Nephron progenitor cell (in vitro differentiated cells): ENCODE measurements around the gene GJB1.

ENCODE experiments used
- DNase-seq: peaks from one replicate; pipeline ENCODE4 v3.0.0; 2021
- H3K27ac Mint-ChIP-seq: 2 replicates; pipeline ENCODE4 v1.8.0; 2021; ENCODE audit warnings: mild to moderate bottlenecking, moderate library complexity, mixed read lengths
- H3K27me3 Mint-ChIP-seq: 2 replicates; pipeline ENCODE4 v1.8.0; 2021; ENCODE audit warnings: mild to moderate bottlenecking, low read depth, mixed read lengths; ENCODE audit not compliant: poor library complexity
- H3K36me3 Mint-ChIP-seq: 2 replicates; pipeline ENCODE4 v1.8.0; 2021; ENCODE audit warnings: low read depth, mixed read lengths
- H3K4me1 Mint-ChIP-seq: 2 replicates; pipeline ENCODE4 v1.8.0; 2021; ENCODE audit warnings: mixed read lengths
- H3K4me3 Mint-ChIP-seq: 2 replicates; pipeline ENCODE4 v1.8.0; 2021; ENCODE audit warnings: mild to moderate bottlenecking, moderate library complexity, mixed read lengths
- H3K9me3 Mint-ChIP-seq: 2 replicates; pipeline ENCODE4 v1.8.0; 2021; ENCODE audit warnings: mild to moderate bottlenecking, moderate library complexity, mixed read lengths
- TF ChIP-seq, protein P1 (sequence below): fragments of 200-600 bp; sonication (generic); IDR thresholded peaks from 2 replicates; pipeline ENCODE4 v1.5.0; 2021; ENCODE audit warnings: antibody characterized with exemption

GJB1 gene

GRCh38 chrX:71210816-71211215 lies 12.2 kb upstream of the GJB1 start:
- H3K4me3 Mint-ChIP-seq, result no peak overlapping the region
- no peak for DNase-seq
- H3K36me3 Mint-ChIP-seq, result no peaks in the 10 kb centered on the region
- no peak overlapping the region for H3K27ac Mint-ChIP-seq
- peaks cover 54% of the 10 kb centered on the region for H3K9me3 Mint-ChIP-seq
- H3K4me1 Mint-ChIP-seq, result peaks cover 11% of the 10 kb centered on the region
- H3K27me3 Mint-ChIP-seq, result peaks cover 2% of the 10 kb centered on the region
- TF ChIP-seq, protein P1, sequence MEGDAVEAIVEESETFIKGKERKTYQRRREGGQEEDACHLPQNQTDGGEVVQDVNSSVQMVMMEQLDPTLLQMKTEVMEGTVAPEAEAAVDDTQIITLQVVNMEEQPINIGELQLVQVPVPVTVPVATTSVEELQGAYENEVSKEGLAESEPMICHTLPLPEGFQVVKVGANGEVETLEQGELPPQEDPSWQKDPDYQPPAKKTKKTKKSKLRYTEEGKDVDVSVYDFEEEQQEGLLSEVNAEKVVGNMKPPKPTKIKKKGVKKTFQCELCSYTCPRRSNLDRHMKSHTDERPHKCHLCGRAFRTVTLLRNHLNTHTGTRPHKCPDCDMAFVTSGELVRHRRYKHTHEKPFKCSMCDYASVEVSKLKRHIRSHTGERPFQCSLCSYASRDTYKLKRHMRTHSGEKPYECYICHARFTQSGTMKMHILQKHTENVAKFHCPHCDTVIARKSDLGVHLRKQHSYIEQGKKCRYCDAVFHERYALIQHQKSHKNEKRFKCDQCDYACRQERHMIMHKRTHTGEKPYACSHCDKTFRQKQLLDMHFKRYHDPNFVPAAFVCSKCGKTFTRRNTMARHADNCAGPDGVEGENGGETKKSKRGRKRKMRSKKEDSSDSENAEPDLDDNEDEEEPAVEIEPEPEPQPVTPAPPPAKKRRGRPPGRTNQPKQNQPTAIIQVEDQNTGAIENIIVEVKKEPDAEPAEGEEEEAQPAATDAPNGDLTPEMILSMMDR, result no peak

DNA sequence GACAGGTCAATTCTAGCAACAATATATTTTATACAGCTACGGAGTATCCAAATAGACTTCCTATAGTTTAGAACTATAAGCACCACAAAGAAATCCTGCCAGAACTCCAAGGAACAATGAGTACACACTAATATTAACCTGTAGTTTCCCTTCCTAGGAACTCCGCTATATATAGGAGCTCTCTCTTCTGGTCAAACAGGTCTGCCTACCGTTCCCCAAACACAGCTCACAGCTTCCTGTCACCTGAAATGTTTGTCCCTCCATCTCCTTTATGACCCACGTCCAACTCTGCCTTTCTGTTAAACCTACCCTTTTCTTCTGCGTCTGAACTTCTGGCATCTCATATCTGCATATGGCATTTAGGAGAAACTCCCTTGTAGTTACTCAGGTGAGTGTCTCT lies 10.5 kb upstream of the GJB1 start:
- Mint-ChIP-seq H3K4me3 (no peak overlapping the region), H3K27ac (no peak overlapping the region), H3K9me3 (peaks cover 61% of the 10 kb centered on the region), H3K27me3 (peaks cover 2% of the 10 kb centered on the region), H3K4me1 (peaks cover 28% of the 10 kb centered on the region), H3K36me3 (no peaks in the 10 kb centered on the region)
- DNase-seq, result no peak
- TF ChIP-seq, protein P1, result no peak

DNA sequence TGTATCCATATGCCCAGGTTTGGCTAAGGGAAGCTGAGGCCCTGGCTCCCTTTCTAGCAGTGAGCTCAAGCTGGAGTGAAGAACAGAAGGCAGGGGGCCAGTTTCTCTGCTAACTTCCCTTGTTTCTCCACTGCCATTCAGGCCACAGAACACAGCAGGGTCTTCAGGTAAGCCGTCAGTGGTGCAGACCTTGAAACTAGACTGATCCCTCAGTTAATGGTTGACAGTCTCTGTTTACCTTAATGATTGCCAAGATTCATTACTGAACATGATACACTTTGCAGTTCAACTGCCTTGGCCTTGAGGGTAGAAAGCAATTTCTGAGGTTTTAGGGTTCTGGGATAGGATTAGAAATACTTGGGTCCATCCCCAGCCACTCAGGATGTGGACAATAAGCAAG lies 8.9 kb upstream of the GJB1 start:
- TF ChIP-seq, protein P1, result no peak
- no peak for DNase-seq
- Mint-ChIP-seq H3K27ac (no peak overlapping the region), H3K27me3 (peaks cover 2% of the 10 kb centered on the region), H3K4me3 (no peak overlapping the region), H3K4me1 (peaks cover 31% of the 10 kb centered on the region), H3K9me3 (peaks cover 57% of the 10 kb centered on the region), H3K36me3 (no peaks in the 10 kb centered on the region)

DNA sequence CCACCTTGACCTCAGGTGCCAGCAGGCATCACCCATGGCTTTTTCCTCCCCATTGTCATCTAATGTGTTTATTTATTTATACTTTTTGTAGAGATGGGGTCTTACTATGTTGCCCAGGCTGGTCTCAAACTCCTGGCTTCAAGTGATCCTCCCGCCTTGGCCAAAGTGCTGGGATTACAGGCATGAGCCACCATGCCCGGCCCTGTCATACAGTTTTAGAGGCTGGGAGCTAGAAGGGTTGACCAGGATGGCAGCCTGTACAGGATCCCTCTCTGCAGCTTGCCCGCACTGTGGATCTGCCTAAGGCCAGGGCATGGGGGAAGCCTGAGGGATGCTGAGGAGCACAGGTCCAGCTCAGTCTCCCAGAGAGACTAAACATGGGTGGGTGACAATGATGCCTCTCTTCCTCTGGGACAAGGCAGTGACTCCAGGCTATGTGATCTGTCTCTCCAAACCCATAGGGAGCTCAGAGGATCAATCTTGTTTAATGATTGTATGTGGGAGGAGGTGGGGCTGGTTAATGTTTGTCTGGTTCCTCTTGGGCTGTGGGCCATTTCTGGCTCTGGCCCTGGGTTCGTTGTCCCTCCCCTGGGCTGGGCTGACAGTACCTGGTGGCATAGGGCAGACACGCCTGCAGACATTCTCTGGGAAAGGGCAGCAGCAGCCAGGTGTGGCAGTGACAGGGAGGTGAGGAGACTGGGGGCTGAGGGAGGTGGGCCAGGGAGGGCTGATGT lies 8.3 kb upstream of the GJB1 start:
- H3K27me3 Mint-ChIP-seq, result no peaks in the 10 kb centered on the region
- no peak overlapping the region for H3K4me3 Mint-ChIP-seq
- no peak overlapping the region for H3K27ac Mint-ChIP-seq
- peaks cover 31% of the 10 kb centered on the region for H3K4me1 Mint-ChIP-seq
- DNase-seq, result no peak
- H3K9me3 Mint-ChIP-seq, result peaks cover 53% of the 10 kb centered on the region
- TF ChIP-seq, protein P1, result no peak
- H3K36me3 Mint-ChIP-seq, result no peaks in the 10 kb centered on the region

- Mint-ChIP-seq H3K36me3 (no peaks in the 10 kb centered on the region), H3K27ac (no peak overlapping the region), H3K27me3 (no peaks in the 10 kb centered on the region), H3K4me1 (peaks cover 31% of the 10 kb centered on the region), H3K9me3 (peaks cover 51% of the 10 kb centered on the region), H3K4me3 (no peak overlapping the region)
- TF ChIP-seq, protein P1, result no peak
- no peak for DNase-seq
Observed at GRCh38 chrX:71215338-71215912, 7.6 kb upstream of the GJB1 start.

GRCh38 chrX:71216485-71216884 lies 6.5 kb upstream of the GJB1 start:
- no peaks in the 10 kb centered on the region for H3K36me3 Mint-ChIP-seq
- peaks cover 45% of the 10 kb centered on the region for H3K9me3 Mint-ChIP-seq
- H3K27me3 Mint-ChIP-seq, result no peaks in the 10 kb centered on the region
- H3K4me1 Mint-ChIP-seq, result peaks cover 31% of the 10 kb centered on the region
- no peak for DNase-seq
- TF ChIP-seq, protein P1, result no peak
- H3K27ac Mint-ChIP-seq, result peak overlapping the region; percentile 60
- H3K4me3 Mint-ChIP-seq, result no peak overlapping the region
